Endodermal cell (in vitro differentiated cells): ENCODE measurements around the gene FBXO21. TPM values are rescaled to one million over a fixed set of nuclear protein-coding genes. Genes with fewer than 3 reads are reported as not detected.

Experiments used
- DNase-seq: peaks from one replicate; pipeline ENCODE4 v3.0.0-alpha.2; 2017
- H3K27ac ChIP-seq: 2 replicates; pipeline ENCODE4 v1.5.1; 2013; ENCODE audit warnings: mild to moderate bottlenecking, low read depth, low read length, moderate library complexity
- H3K27me3 ChIP-seq: 2 replicates; pipeline ENCODE4 v1.6.1; 2013; ENCODE audit warnings: mild to moderate bottlenecking, low read length, moderate library complexity; ENCODE audit not compliant: insufficient read depth, control insufficient read depth, poor library complexity, severe bottlenecking
- H3K36me3 ChIP-seq: 2 replicates; pipeline ENCODE4 v1.7.0; 2013; ENCODE audit warnings: mild to moderate bottlenecking, low read length, moderate library complexity; ENCODE audit not compliant: control insufficient read depth, insufficient read depth
- H3K4me1 ChIP-seq: one replicate; pipeline ENCODE4 v1.7.0; 2013; ENCODE audit warnings: low read length; ENCODE audit not compliant: control insufficient read depth, insufficient read depth
- H3K4me3 ChIP-seq: 2 replicates; pipeline ENCODE4 v1.5.1; 2013; ENCODE audit warnings: mild to moderate bottlenecking, low read length, moderate library complexity
- H3K9ac ChIP-seq: 2 replicates; pipeline ENCODE4 v1.6.1; 2013; ENCODE audit warnings: mild to moderate bottlenecking, low read length, moderate library complexity; ENCODE audit not compliant: poor library complexity, severe bottlenecking; ENCODE audit errors: extremely low read depth
- H3K9me3 ChIP-seq: 2 replicates; pipeline ENCODE4 v1.6.1; 2013; ENCODE audit warnings: mild to moderate bottlenecking, low read length, moderate library complexity; ENCODE audit not compliant: control insufficient read depth
- H3K27ac Mint-ChIP-seq: 2 replicates; pipeline ENCODE4 v1.8.0; 2020; ENCODE audit warnings: mixed read lengths
- H3K27me3 Mint-ChIP-seq: 2 replicates; pipeline ENCODE4 v1.8.0; 2021; ENCODE audit warnings: mild to moderate bottlenecking, mixed read lengths; ENCODE audit not compliant: insufficient read depth
- H3K36me3 Mint-ChIP-seq: 2 replicates; pipeline ENCODE4 v1.8.0; 2020; ENCODE audit warnings: low read depth, mixed read lengths
- H3K4me1 Mint-ChIP-seq: 2 replicates; pipeline ENCODE4 v1.8.0; 2020; ENCODE audit warnings: mixed read lengths
- H3K4me3 Mint-ChIP-seq: 2 replicates; pipeline ENCODE4 v1.8.0; 2020; ENCODE audit warnings: mild to moderate bottlenecking, moderate library complexity, mixed read lengths
- H3K9me3 Mint-ChIP-seq: 2 replicates; pipeline ENCODE4 v1.8.0; 2020; ENCODE audit warnings: mild to moderate bottlenecking, mixed read lengths
- CTCF ChIP-seq: fragments of 200-600 bp; sonication (generic); conservative IDR thresholded peaks from 2 replicates; pipeline ENCODE4 v1.5.0; 2021; ENCODE audit warnings: antibody characterized with exemption, mild to moderate bottlenecking
- WGBS, 2 experiments: methylation state at CpG; one replicate each; pipeline versions ENCODE4 v1.1.5 to v1.1.7; 2013; ENCODE audit warnings: missing lambda C conversion rate in 2 of 2, mixed read lengths in 1 of 2; ENCODE audit not compliant: insufficient coverage in 1 of 2, insufficient read length in 1 of 2; 5-methylcytosine and 5-hydroxymethylcytosine counted together
- total RNA-seq, 2 donors: library from RNA; stranded (reverse); fragmentation: NEBNext Ultra II Directional in 1 of 2; extraction: Animal tissue kit (Norgen Biotek cat#: 25700) in 1 of 2; gene quantifications; 2 replicates in 1 of 2; 3 replicates in 1 of 2; pipeline ENCODE4 v1.2.1, GENCODE V29; 2021

FBXO21 gene
- total RNA-seq, 2 donors from 2014 or later = 46.5 to 54.6 TPM

GRCh38 chr12:117234441-117234840, 44.2 kb upstream of the FBXO21 start:
- no peaks in the 10 kb centered on the region for H3K27me3 Mint-ChIP-seq
- no peak overlapping the region for H3K27ac Mint-ChIP-seq
- no peaks in the 10 kb centered on the region for H3K36me3 Mint-ChIP-seq
- peaks cover 4% of the 10 kb centered on the region for H3K4me1 ChIP-seq
- H3K9ac ChIP-seq = no peak overlapping the region
- TF ChIP-seq CTCF = no peak
- no peaks in the 10 kb centered on the region for H3K27me3 ChIP-seq
- no peak for DNase-seq
- H3K27ac ChIP-seq = no peak overlapping the region
- 93 to 98% methylated on average over 11 to 15 of the region's 15 CpGs for WGBS, 2 experiments
- no peak overlapping the region for H3K4me3 ChIP-seq
- H3K4me3 Mint-ChIP-seq = no peak overlapping the region
- no peaks in the 10 kb centered on the region for H3K9me3 ChIP-seq
- no peaks in the 10 kb centered on the region for H3K36me3 ChIP-seq
- no peaks in the 10 kb centered on the region for H3K9me3 Mint-ChIP-seq
- peaks cover 16% of the 10 kb centered on the region for H3K4me1 Mint-ChIP-seq

GRCh38 chr12:117231750-117232149, 41.5 kb upstream of the FBXO21 start:
- no peak overlapping the region for H3K4me3 ChIP-seq
- no peaks in the 10 kb centered on the region for H3K27me3 ChIP-seq
- Mint-ChIP-seq H3K36me3 (no peaks in the 10 kb centered on the region), H3K27me3 (no peaks in the 10 kb centered on the region), H3K9me3 (no peaks in the 10 kb centered on the region), H3K4me3 (no peak overlapping the region), H3K27ac (no peak overlapping the region), H3K4me1 (peaks cover 16% of the 10 kb centered on the region)
- H3K9me3 ChIP-seq = no peaks in the 10 kb centered on the region
- H3K27ac ChIP-seq = no peak overlapping the region
- DNase-seq = peak; percentile 80
- peak; percentile 71 for TF ChIP-seq CTCF
- H3K36me3 ChIP-seq = no peaks in the 10 kb centered on the region
- WGBS, 2 experiments = 83 to 91% methylated on average over 9 to 11 of the region's 11 CpGs
- no peak overlapping the region for H3K9ac ChIP-seq
- H3K4me1 ChIP-seq = peaks cover 4% of the 10 kb centered on the region

GRCh38 chr12:117228239-117228638, 38.0 kb upstream of the FBXO21 start:
- 92% methylated on average over 2 of the region's 2 CpGs for WGBS, 2 experiments
- H3K9me3 ChIP-seq = no peaks in the 10 kb centered on the region
- H3K27ac ChIP-seq = no peak overlapping the region
- H3K4me3 ChIP-seq = no peak overlapping the region
- no peak for TF ChIP-seq CTCF
- Mint-ChIP-seq H3K27me3 (no peaks in the 10 kb centered on the region), H3K4me1 (peaks cover 7% of the 10 kb centered on the region), H3K4me3 (no peak overlapping the region), H3K9me3 (no peaks in the 10 kb centered on the region), H3K36me3 (no peaks in the 10 kb centered on the region), H3K27ac (no peak overlapping the region)
- no peaks in the 10 kb centered on the region for H3K36me3 ChIP-seq
- no peak for DNase-seq
- H3K27me3 ChIP-seq = no peaks in the 10 kb centered on the region
- H3K9ac ChIP-seq = no peak overlapping the region
- H3K4me1 ChIP-seq = peaks cover 4% of the 10 kb centered on the region
